ENCODE results near the gene ARSA.

- TF ChIP-seq MAX (IDR thresholded peaks at IDR 0.05; ENCODE audit: low read depth, low read length) = no peak
- TF ChIP-seq CTCF (IDR thresholded peaks at IDR 0.05; ENCODE audit: low read depth, low read length) = no peak
- TF ChIP-seq POLR2A (IDR thresholded peaks at IDR 0.05; ENCODE audit: extremely low read depth, insufficient read length) = no peak
- no peak for TF ChIP-seq MYC (IDR thresholded peaks at IDR 0.05; ENCODE audit: low read depth, low read length)
Measured at GRCh38 chr22:50672041-50672440, 44.1 kb upstream of the ARSA start.
